ENCODE results near the gene MEIOC. TPM values are rescaled to one million over a fixed set of nuclear protein-coding genes. Genes with fewer than 3 reads are reported as not detected.

MEIOC gene
- total and polyA plus RNA-seq, 8 donors = 0.91 to 1.6 (median 1.2) TPM; not detected in 2

- Histone ChIP-seq H3K27me3 (peaks cover 0 to 50% of the 10 kb centered on the region in 2 donors), H3K36me3 (no peaks in the 10 kb centered on the region), H3K9me3 (no peaks in the 10 kb centered on the region), H3K27ac (no peak overlapping the region), H3K4me1 (no peaks in the 10 kb centered on the region), H3K4me3 (no peak overlapping the region)
- intact Hi-C loops (cut with DNase I) = no loop called here
- no peak for DNase-seq
- TF ChIP-seq, protein P1, sequence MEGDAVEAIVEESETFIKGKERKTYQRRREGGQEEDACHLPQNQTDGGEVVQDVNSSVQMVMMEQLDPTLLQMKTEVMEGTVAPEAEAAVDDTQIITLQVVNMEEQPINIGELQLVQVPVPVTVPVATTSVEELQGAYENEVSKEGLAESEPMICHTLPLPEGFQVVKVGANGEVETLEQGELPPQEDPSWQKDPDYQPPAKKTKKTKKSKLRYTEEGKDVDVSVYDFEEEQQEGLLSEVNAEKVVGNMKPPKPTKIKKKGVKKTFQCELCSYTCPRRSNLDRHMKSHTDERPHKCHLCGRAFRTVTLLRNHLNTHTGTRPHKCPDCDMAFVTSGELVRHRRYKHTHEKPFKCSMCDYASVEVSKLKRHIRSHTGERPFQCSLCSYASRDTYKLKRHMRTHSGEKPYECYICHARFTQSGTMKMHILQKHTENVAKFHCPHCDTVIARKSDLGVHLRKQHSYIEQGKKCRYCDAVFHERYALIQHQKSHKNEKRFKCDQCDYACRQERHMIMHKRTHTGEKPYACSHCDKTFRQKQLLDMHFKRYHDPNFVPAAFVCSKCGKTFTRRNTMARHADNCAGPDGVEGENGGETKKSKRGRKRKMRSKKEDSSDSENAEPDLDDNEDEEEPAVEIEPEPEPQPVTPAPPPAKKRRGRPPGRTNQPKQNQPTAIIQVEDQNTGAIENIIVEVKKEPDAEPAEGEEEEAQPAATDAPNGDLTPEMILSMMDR (IDR thresholded peaks at IDR 0.05) = no peak
- no peak for ATAC-seq
Measured at GRCh38 chr17:44647736-44648135, 8.5 kb upstream of the MEIOC start.

- Histone ChIP-seq H3K27me3 (peaks cover 0 to 63% of the 10 kb centered on the region in 2 donors), H3K4me1 (no peaks in the 10 kb centered on the region), H3K9me3 (no peaks in the 10 kb centered on the region), H3K27ac (no peak overlapping the region), H3K36me3 (no peaks in the 10 kb centered on the region), H3K4me3 (no peak overlapping the region)
- intact Hi-C loops (cut with DNase I) = no loop called here
- ATAC-seq = no peak
- TF ChIP-seq, protein P1 (IDR thresholded peaks at IDR 0.05) = no peak
- DNase-seq = no peak
Measured at GRCh38 chr17:44648963-44649362, 7.3 kb upstream of the MEIOC start.

GRCh38 chr17:44651228-44651627 is 5.0 kb upstream of the MEIOC start:
- ATAC-seq (no peak), DNase-seq (no peak)
- no peaks in the 10 kb centered on the region for H3K9me3 ChIP-seq
- no peak overlapping the region for H3K27ac ChIP-seq
- H3K27me3 ChIP-seq = peaks cover 18 to 75% of the 10 kb centered on the region in 2 donors
- H3K4me3 ChIP-seq = no peak overlapping the region
- TF ChIP-seq, protein P1 (IDR thresholded peaks at IDR 0.05) = no peak
- H3K36me3 ChIP-seq = no peaks in the 10 kb centered on the region
- H3K4me1 ChIP-seq = peaks cover 0 to 3% of the 10 kb centered on the region in 2 donors
- intact Hi-C loops (cut with DNase I) = no loop called here

DNA sequence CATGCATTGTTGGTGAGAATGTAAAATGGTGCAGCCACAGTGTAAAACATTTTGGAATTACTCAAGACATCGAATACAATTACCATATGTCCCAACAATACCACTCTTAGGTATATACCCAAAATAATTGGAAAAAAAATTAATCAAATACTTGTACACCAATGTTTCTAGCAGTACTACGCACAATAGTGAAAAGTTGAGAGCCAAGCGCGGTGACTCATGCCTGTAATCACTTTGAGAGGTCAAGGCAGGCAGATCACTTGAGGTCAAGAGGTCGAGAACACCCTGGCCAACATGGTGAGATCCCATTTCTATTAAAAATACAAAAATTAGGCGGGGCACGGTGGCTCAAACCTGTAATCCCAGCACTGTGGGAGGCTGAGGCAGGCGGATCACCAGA is 3.5 kb upstream of the MEIOC start:
- no peaks in the 10 kb centered on the region for H3K9me3 ChIP-seq
- H3K27ac ChIP-seq = no peak overlapping the region
- peaks cover 33 to 86% of the 10 kb centered on the region in 2 donors for H3K27me3 ChIP-seq
- TF ChIP-seq, protein P1 (IDR thresholded peaks at IDR 0.05) = no peak
- intact Hi-C loops (cut with DNase I) = no loop called here
- H3K4me3 ChIP-seq = no peak overlapping the region
- peaks cover 0 to 10% of the 10 kb centered on the region in 2 donors for H3K4me1 ChIP-seq
- no peak for DNase-seq
- ATAC-seq = no peak
- no peaks in the 10 kb centered on the region for H3K36me3 ChIP-seq

DNA sequence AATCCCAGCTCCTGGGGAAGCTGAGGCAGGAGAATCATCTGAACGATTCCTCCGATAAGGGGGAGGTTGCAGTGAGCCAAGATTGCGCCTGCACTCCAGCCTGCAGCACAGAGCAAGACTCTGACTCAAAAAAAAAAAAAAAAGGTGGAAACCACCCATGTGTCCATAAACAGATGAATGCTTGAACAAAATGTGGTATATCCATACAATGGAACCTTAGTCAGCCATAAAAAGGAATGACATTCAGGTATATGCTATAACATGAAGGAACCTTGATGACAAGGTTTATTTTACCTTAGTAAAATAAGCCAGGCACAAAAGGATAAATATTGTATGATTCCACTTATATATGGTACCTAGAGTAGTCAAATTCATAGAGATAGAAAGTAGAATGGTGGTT is 2.9 kb upstream of the MEIOC start:
- ATAC-seq (no peak), DNase-seq (no peak)
- intact Hi-C loops (cut with DNase I) = no loop called here
- H3K4me1 ChIP-seq = peaks cover 0 to 10% of the 10 kb centered on the region in 2 donors
- H3K27ac ChIP-seq = no peak overlapping the region
- H3K9me3 ChIP-seq = no peaks in the 10 kb centered on the region
- TF ChIP-seq, protein P1 (IDR thresholded peaks at IDR 0.05) = no peak
- no peaks in the 10 kb centered on the region for H3K36me3 ChIP-seq
- H3K27me3 ChIP-seq = peaks cover 36 to 86% of the 10 kb centered on the region in 2 donors
- H3K4me3 ChIP-seq = no peak overlapping the region

Measured in left lung (tissue), 10 donors.